Fibroblast of lung (primary cell): ENCODE data around the gene GAK. TPM values are rescaled to one million over a fixed set of nuclear protein-coding genes. Genes with fewer than 3 reads are reported as not detected.

Experiments
- DNase-seq, 2 donors: peaks; one replicate each; pipeline versions ENCODE4 v3.0.0 to v3.0.0-alpha.2; 2010; ENCODE audit warnings: low read depth in 2 of 2
- H2AFZ ChIP-seq: 2 replicates; pipeline ENCODE4 v1.5.1; 2012; ENCODE audit warnings: low read length, control low read depth, inconsistent platforms
- H3K27ac ChIP-seq: 2 replicates; pipeline ENCODE4 v1.5.1; 2011; ENCODE audit warnings: low read length, control low read depth; ENCODE audit not compliant: insufficient read depth
- H3K27me3 ChIP-seq: 2 replicates; pipeline ENCODE4 v1.5.1; 2011; ENCODE audit warnings: mild to moderate bottlenecking, low read length; ENCODE audit not compliant: control insufficient read depth, insufficient read depth
- H3K36me3 ChIP-seq: 2 replicates; pipeline ENCODE4 v1.5.1; 2011; ENCODE audit warnings: low read length; ENCODE audit not compliant: control insufficient read depth, insufficient read depth
- H3K4me1 ChIP-seq: 2 replicates; pipeline ENCODE4 v1.5.1; 2011; ENCODE audit warnings: low read length; ENCODE audit not compliant: control insufficient read depth, insufficient read depth; ENCODE audit errors: extremely low read depth
- H3K4me2 ChIP-seq: 2 replicates; pipeline ENCODE4 v1.5.1; 2011; ENCODE audit warnings: low read length, control low read depth; ENCODE audit not compliant: insufficient read depth; ENCODE audit errors: extremely low read depth
- H3K4me3 ChIP-seq, 4 experiments: fragments of 200-600 bp in 1 of 4; sonication (generic) in 1 of 4; replicated peaks in 1 of 4; 2 replicates each; pipeline ENCODE4 v1.5.1; 2011 to 2016; ENCODE audit warnings: low read length in 4 of 4, low read depth in 3 of 4, mild to moderate bottlenecking in 3 of 4, control low read depth in 2 of 4, inconsistent platforms in 1 of 4, mixed read lengths in 1 of 4; ENCODE audit not compliant: insufficient read depth in 1 of 4; ENCODE audit errors: control extremely low read depth in 1 of 4
- H3K79me2 ChIP-seq: 2 replicates; pipeline ENCODE4 v1.5.1; 2012; ENCODE audit warnings: mild to moderate bottlenecking, low read length, inconsistent platforms; ENCODE audit not compliant: control insufficient read depth, insufficient read depth
- H3K9ac ChIP-seq: 2 replicates; pipeline ENCODE4 v1.5.1; 2011; ENCODE audit warnings: mild to moderate bottlenecking, low read length, control low read depth; ENCODE audit not compliant: insufficient read depth
- H3K9me3 ChIP-seq: 2 replicates; pipeline ENCODE4 v1.5.1; 2012; ENCODE audit warnings: low read depth, low read length; ENCODE audit not compliant: control insufficient read depth, insufficient read depth
- H4K20me1 ChIP-seq: 2 replicates; pipeline ENCODE4 v1.5.1; 2011; ENCODE audit warnings: low read length; ENCODE audit not compliant: control insufficient read depth, insufficient read depth; ENCODE audit errors: extremely low read depth
- EZH2 ChIP-seq: IDR thresholded peaks from 2 replicates; pipeline ENCODE4 v1.5.1; 2012; ENCODE audit warnings: low read length, control low read depth, mild to moderate bottlenecking; ENCODE audit errors: missing control alignments
- polyA plus RNA-seq, 2 donors: library from polyadenylated mRNA; depleted of rRNA in 1 of 2; stranded (reverse) in 1 of 2; unstranded in 1 of 2; fragments of >200 nt; gene quantifications; 2 replicates each; pipeline ENCODE4 v1.2.1, GENCODE V29; 2011 to 2012; ENCODE audit warnings: missing spikeins in 1 of 2
- total RNA-seq: library from RNA; depleted of rRNA; stranded (reverse); fragments of >200 nt; gene quantifications from 2 replicates; pipeline ENCODE4 v1.2.1, GENCODE V29; 2014
- TF ChIP-seq, protein P1 (sequence below), 2 donors: IDR thresholded peaks in 1 of 2; conservative IDR thresholded peaks in 1 of 2; 1 replicate in 1 of 2; 2 replicates in 1 of 2; pipeline ENCODE4 v1.5.1; 2011 to 2012; ENCODE audit warnings: low read length in 2 of 2, control low read depth in 1 of 2, inconsistent platforms in 1 of 2, low read depth in 1 of 2, mild to moderate bottlenecking in 1 of 2

Gene GAK
- total and polyA plus RNA-seq, 2 donors (not counting 1 experiment from before 2014, with no cell fraction given) = 10.1 to 48.2 TPM

DNA sequence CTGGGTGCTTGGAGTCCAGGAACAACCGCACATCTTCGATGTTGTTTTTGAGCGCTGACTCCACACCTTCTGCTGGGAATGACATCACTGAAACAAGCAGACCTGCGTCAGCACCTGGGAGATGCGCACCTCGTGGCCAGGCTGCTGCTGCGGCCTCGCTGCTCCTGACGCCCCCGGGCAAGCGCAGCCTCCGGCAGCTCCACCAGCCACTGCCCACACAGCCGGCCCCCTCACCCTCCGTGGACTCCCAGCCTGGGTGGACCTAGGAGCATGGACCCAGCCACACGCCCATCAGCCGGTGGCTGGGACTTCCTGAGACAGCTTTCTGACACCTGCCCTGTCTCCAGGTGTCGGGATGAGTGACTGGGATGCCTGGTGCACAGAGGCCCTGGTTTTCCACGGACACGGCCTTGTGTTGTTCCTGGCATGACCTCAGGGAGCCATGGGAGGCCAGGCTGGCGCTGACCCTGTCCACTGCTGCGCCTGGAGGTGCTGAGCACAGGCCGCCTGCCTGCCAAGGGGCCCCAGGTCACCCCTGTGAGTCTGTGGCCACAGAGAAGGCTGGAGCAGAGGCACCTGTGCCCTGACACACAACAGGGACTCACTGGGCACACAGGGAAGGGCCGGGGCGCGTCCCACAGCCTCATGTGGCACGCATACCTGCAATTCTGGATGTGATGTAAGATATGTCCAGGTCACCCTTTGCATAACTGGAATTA is 48.6 kb downstream of the GAK start:
- no peak overlapping the region for H2AFZ ChIP-seq
- TF ChIP-seq, protein P1, sequence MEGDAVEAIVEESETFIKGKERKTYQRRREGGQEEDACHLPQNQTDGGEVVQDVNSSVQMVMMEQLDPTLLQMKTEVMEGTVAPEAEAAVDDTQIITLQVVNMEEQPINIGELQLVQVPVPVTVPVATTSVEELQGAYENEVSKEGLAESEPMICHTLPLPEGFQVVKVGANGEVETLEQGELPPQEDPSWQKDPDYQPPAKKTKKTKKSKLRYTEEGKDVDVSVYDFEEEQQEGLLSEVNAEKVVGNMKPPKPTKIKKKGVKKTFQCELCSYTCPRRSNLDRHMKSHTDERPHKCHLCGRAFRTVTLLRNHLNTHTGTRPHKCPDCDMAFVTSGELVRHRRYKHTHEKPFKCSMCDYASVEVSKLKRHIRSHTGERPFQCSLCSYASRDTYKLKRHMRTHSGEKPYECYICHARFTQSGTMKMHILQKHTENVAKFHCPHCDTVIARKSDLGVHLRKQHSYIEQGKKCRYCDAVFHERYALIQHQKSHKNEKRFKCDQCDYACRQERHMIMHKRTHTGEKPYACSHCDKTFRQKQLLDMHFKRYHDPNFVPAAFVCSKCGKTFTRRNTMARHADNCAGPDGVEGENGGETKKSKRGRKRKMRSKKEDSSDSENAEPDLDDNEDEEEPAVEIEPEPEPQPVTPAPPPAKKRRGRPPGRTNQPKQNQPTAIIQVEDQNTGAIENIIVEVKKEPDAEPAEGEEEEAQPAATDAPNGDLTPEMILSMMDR (conservative IDR thresholded peaks at IDR 0.05 in 1 of 2, IDR thresholded peaks at IDR 0.05 in 1 of 2; ENCODE audit: low read depth in 1 of 2, low read length in 2 of 2) = no peak
- TF ChIP-seq EZH2 = no peak
- peaks cover 40% of the 10 kb centered on the region for H3K36me3 ChIP-seq

DNA sequence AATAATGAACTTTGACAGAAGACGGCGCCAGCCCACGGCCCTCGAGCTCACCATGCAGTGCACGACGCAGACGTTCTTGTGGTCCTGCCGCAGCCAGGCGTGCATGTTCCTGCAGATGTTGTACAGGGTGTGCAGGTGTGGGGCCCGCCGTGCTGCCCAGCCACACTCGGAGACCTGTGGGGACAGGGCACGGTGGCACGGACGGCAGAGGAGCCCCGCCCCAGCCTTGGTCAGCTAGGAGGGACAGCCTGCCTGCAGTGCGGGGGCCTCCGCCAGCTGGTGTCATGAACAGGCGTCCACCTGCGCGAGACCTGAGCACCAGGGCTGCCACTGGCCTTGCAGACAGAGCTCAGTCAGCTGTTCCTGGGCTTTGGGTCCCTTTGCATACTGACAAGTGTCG is 49.5 kb downstream of the GAK start:
- H3K27me3 ChIP-seq = no peaks in the 10 kb centered on the region
- H3K36me3 ChIP-seq = peaks cover 34% of the 10 kb centered on the region
- DNase-seq = no peak
- H3K9me3 ChIP-seq = no peaks in the 10 kb centered on the region
- TF ChIP-seq, protein P1 (conservative IDR thresholded peaks at IDR 0.05 in 1 of 2, IDR thresholded peaks at IDR 0.05 in 1 of 2; ENCODE audit: low read depth in 1 of 2, low read length in 2 of 2) = no peak
- no peak for TF ChIP-seq EZH2
- H4K20me1 ChIP-seq = no peaks in the 10 kb centered on the region
- no peak overlapping the region for H3K9ac ChIP-seq
- no peak overlapping the region for H2AFZ ChIP-seq
- H3K4me2 ChIP-seq = no peak overlapping the region
- no peaks in the 10 kb centered on the region for H3K79me2 ChIP-seq
- no peaks in the 10 kb centered on the region for H3K4me1 ChIP-seq
- H3K4me3 ChIP-seq = no peak overlapping the region
- H3K27ac ChIP-seq = no peak overlapping the region

More for the DNA sequence above, 48.6 kb downstream of the GAK start:
- Histone ChIP-seq H3K9me3 (no peaks in the 10 kb centered on the region), H3K4me2 (no peak overlapping the region), H3K79me2 (no peaks in the 10 kb centered on the region), H3K27me3 (no peaks in the 10 kb centered on the region), H3K4me3 (no peak overlapping the region), H3K4me1 (no peaks in the 10 kb centered on the region), H4K20me1 (no peaks in the 10 kb centered on the region), H3K9ac (no peak overlapping the region), H3K27ac (no peak overlapping the region)
- DNase-seq = no peak

- Histone ChIP-seq H3K4me1 (no peaks in the 10 kb centered on the region), H3K4me3 (no peak overlapping the region), H3K9me3 (no peaks in the 10 kb centered on the region), H3K27ac (no peak overlapping the region), H3K27me3 (no peaks in the 10 kb centered on the region), H3K9ac (no peak overlapping the region), H3K4me2 (no peak overlapping the region), H3K79me2 (no peaks in the 10 kb centered on the region), H2AFZ (no peak overlapping the region), H3K36me3 (peaks cover 31% of the 10 kb centered on the region), H4K20me1 (no peaks in the 10 kb centered on the region)
- DNase-seq = no peak
- no peak for TF ChIP-seq EZH2
- TF ChIP-seq, protein P1 (conservative IDR thresholded peaks at IDR 0.05 in 1 of 2, IDR thresholded peaks at IDR 0.05 in 1 of 2; ENCODE audit: low read depth in 1 of 2, low read length in 2 of 2) = no peak
These were observed 50.4 kb downstream of the GAK start for GRCh38 chr4:881709-882108.
